GM12878 (cell line): Measurements from ENCODE around the gene MEF2D. TPM values are rescaled to one million over a fixed set of nuclear protein-coding genes. Genes with fewer than 3 reads are reported as not detected.

Experiments
- ATAC-seq: fragments of 200-7000 bp; cut with Tn5 transposase; 3 replicates; pipeline ENCODE4 v1.9.1; 2020; ENCODE audit warnings: mild to moderate bottlenecking, moderate library complexity
- BruUV-seq: library from RNA; stranded (reverse); fragments of 400-500 nt; replicated peaks from 2 replicates; lab custom pipeline; 2021; lab: Mats Ljungman, UMichigan
- CTCF ChIA-PET: fragments of 300-600 bp; sonication (Branson Sonifier 250); formaldehyde crosslinking; extraction: SDS; loops from one replicate; lab custom pipeline; 2021; ENCODE audit warnings: inconsistent platforms; lab: Yijun Ruan, JAX
- POLR2A ChIA-PET: fragments of 350-600 bp; formaldehyde crosslinking; extraction: SDS; loops from one replicate; lab custom pipeline; 2021; ENCODE audit warnings: inconsistent platforms; lab: Charles Lee
- RAD21 ChIA-PET: fragments of 300-600 bp; sonication (Branson Sonifier 250); formaldehyde crosslinking; loops from one replicate; lab custom pipeline; 2023; ENCODE audit warnings: antibody characterized with exemption; ENCODE audit not compliant: unreplicated experiment; lab: Charles Lee
- SMC1A ChIA-PET: fragments of 300-600 bp; sonication (Branson Sonifier 250); formaldehyde crosslinking; loops from one replicate; lab custom pipeline; 2023; ENCODE audit not compliant: unreplicated experiment, uncharacterized antibody; lab: Charles Lee
- DNase-seq: peaks from one replicate; pipeline ENCODE4 v3.0.0-alpha.2; 2011; ENCODE audit warnings: low read depth, low spot score
- FAIRE-seq: peaks from 3 replicates; lab custom pipeline; 2011; peaks lifted over from hg19 to GRCh38; lab: Jason Lieb, UNC
- H2AFZ ChIP-seq: 2 replicates; pipeline ENCODE4 v1.6.0; 2011; ENCODE audit warnings: low read depth, low read length, control low read depth; ENCODE audit not compliant: control insufficient read depth
- H3K27ac ChIP-seq: 2 replicates; pipeline ENCODE4 v1.5.1; 2011; ENCODE audit warnings: control low read depth; ENCODE audit not compliant: control insufficient read depth, insufficient read depth
- H3K27me3 ChIP-seq, 2 experiments: replicated peaks in 1 of 2; 2 replicates each; pipeline versions ENCODE4 v1.6.0 to v1.6.1; 2011; ENCODE audit warnings: low read length in 1 of 2; ENCODE audit not compliant: control insufficient read depth in 2 of 2, insufficient read depth in 2 of 2
- H3K36me3 ChIP-seq, 2 experiments: 2 replicates each; pipeline ENCODE4 v1.5.1; 2011; ENCODE audit warnings: low read length in 1 of 2; ENCODE audit not compliant: control insufficient read depth in 2 of 2, insufficient read depth in 2 of 2
- H3K4me1 ChIP-seq: 2 replicates; pipeline ENCODE4 v1.6.1; 2011; ENCODE audit warnings: mild to moderate bottlenecking, low read length, moderate library complexity, mixed read lengths; ENCODE audit not compliant: control insufficient read depth, insufficient read depth
- H3K4me2 ChIP-seq: 2 replicates; pipeline ENCODE4 v1.6.0; 2011; ENCODE audit warnings: control low read depth; ENCODE audit not compliant: control insufficient read depth, insufficient read depth
- H3K4me3 ChIP-seq: fragments of 200-600 bp; sonication (generic); 2 replicates; pipeline ENCODE4 v1.5.1; 2016
- H3K79me2 ChIP-seq: 2 replicates; pipeline ENCODE4 v1.6.0; 2011; ENCODE audit warnings: low read length; ENCODE audit not compliant: control insufficient read depth, insufficient read depth
- H3K9ac ChIP-seq: 2 replicates; pipeline ENCODE4 v1.8.0; 2011; ENCODE audit warnings: low read length, control low read depth, mixed read lengths; ENCODE audit not compliant: control insufficient read depth, insufficient read depth
- H3K9me3 ChIP-seq: replicated peaks from 3 replicates; pipeline ENCODE4 v1.5.1; 2011; ENCODE audit warnings: mild to moderate bottlenecking, low read length; ENCODE audit not compliant: control insufficient read depth, insufficient read depth
- H4K20me1 ChIP-seq: 2 replicates; pipeline ENCODE4 v1.6.0; 2011; ENCODE audit not compliant: control insufficient read depth, insufficient read depth
- KAT2A ChIP-seq: conservative IDR thresholded peaks from 2 replicates; pipeline ENCODE4 v1.6.1; 2011; ENCODE audit warnings: low read depth, low read length; ENCODE audit not compliant: control insufficient read depth
- MYC ChIP-seq: IDR thresholded peaks from 2 replicates; pipeline ENCODE4 v1.6.1; 2011; ENCODE audit warnings: mild to moderate bottlenecking, low read length, moderate library complexity, inconsistent platforms; ENCODE audit not compliant: insufficient read depth, insufficient replicate concordance, insufficient read length, severe bottlenecking
- POLR2AphosphoS2 ChIP-seq: IDR thresholded peaks from 2 replicates; pipeline ENCODE4 v1.6.1; 2011; ENCODE audit warnings: low read depth, mild to moderate bottlenecking, low read length, improper control_type of control experiment, moderate library complexity
- SUZ12 ChIP-seq: fragments of 200-600 bp; sonication (generic); IDR thresholded peaks from one replicate; pipeline ENCODE4 v1.6.1; 2018; ENCODE audit warnings: antibody characterized with exemption, mild to moderate bottlenecking; ENCODE audit not compliant: unreplicated experiment
- in situ Hi-C: fragments of 300-500 bp; cut with MboI; formaldehyde crosslinking; loops from 9 replicates; pipeline ENCODE4 v1.14.3; 2018; ENCODE audit warnings: mixed read lengths
- intact Hi-C: fragments of 100-400 bp; cut with micrococcal nuclease; formaldehyde crosslinking; loops from one replicate; pipeline ENCODE4 v1.14.2; 2022; ENCODE audit not compliant: unreplicated experiment
- polyA plus RNA-seq, 11 experiments: library from polyadenylated mRNA; depleted of rRNA in 4 of 11; unstranded in 6 of 11; stranded (reverse) in 5 of 11; fragments of >200 nt; fragmentation: Nextera tagmentation in 4 of 11; fragmentation: Illumina TruSeq in 1 of 11; extraction: Ambion mirVana in 4 of 11; extraction: Trizol in 1 of 11; gene quantifications; 1 replicate in 1 of 11; 2 replicates in 10 of 11; pipeline versions ENCODE4 v1.2.1 to v1.2.3, GENCODE V29; 2011 to 2016; ENCODE audit warnings: inconsistent platforms in 2 of 11, missing spikeins in 2 of 11, low read depth in 1 of 11
- total RNA-seq, 4 experiments: library from RNA; depleted of rRNA in 3 of 4; stranded (reverse); fragments of >200 nt in 3 of 4; fragmentation: Illumina TruSeq in 1 of 4; extraction: Trizol in 1 of 4; gene quantifications; 2 replicates each; pipeline versions ENCODE4 v1.2.1 to v1.2.3, GENCODE V29; 2013 to 2021
- TF ChIP-seq, protein P1 (sequence below): fragments of 450-650 bp; formaldehyde crosslinking; IDR thresholded peaks from 2 replicates; pipeline ENCODE4 v1.4.0; 2020; ENCODE audit warnings: mild to moderate bottlenecking, moderate library complexity

MEF2D gene
- total and polyA plus RNA-seq, 10 of the 15 experiments (the other 5 are each of a cell fraction or from before 2014, with no cell fraction given) = 0.61 to 53.0 (median 15.2) TPM

GRCh38 chr1:156493742-156494141 lies 6.8 kb downstream of the MEF2D start:
- intact Hi-C loops = no loop called here
- Histone ChIP-seq H3K36me3 (peaks cover 2 to 7% of the 10 kb centered on the region in 2 experiments; a peak in 2 of 4 replicates), H3K4me2 (peak overlapping the region; percentile 82), H3K9ac (peak overlapping the region; percentile 79; the same call in 1 of the 2 replicates), H3K4me1 (peaks cover 83% of the 10 kb centered on the region), H3K79me2 (peaks cover 100% of the 10 kb centered on the region), H3K4me3 (peak overlapping the region; percentile 48), H2AFZ (no peak overlapping the region), H3K9me3 (no peaks in the 10 kb centered on the region), H3K27ac (peak overlapping the region; percentile 96), H3K27me3 (no peaks in the 10 kb centered on the region), H4K20me1 (no peaks in the 10 kb centered on the region)
- no peak for ATAC-seq
- RAD21 ChIA-PET = interaction anchor here (5.6 to 13.6 kb wide), 3 partner anchors 9 to 15 kb away, joined by 55 to 323 read pairs (median 80); partner anchors contain the start of gene MEF2D
- DNase-seq = no peak
- SMC1A ChIA-PET = interaction anchor here (0.9 to 21.2 kb wide), 3 partner anchors 9 to 103 kb away, joined by 4 to 460 read pairs (median 56); partner anchors contain the start of gene MEF2D
- CTCF ChIA-PET = interaction anchor here (1.0 to 8.0 kb wide), 4 partner anchors 7 to 114 kb away, joined by 3 to 175 read pairs (median 37); partner anchors contain the start of gene MEF2D
- FAIRE-seq = no peak
- TF ChIP-seq, protein P1, sequence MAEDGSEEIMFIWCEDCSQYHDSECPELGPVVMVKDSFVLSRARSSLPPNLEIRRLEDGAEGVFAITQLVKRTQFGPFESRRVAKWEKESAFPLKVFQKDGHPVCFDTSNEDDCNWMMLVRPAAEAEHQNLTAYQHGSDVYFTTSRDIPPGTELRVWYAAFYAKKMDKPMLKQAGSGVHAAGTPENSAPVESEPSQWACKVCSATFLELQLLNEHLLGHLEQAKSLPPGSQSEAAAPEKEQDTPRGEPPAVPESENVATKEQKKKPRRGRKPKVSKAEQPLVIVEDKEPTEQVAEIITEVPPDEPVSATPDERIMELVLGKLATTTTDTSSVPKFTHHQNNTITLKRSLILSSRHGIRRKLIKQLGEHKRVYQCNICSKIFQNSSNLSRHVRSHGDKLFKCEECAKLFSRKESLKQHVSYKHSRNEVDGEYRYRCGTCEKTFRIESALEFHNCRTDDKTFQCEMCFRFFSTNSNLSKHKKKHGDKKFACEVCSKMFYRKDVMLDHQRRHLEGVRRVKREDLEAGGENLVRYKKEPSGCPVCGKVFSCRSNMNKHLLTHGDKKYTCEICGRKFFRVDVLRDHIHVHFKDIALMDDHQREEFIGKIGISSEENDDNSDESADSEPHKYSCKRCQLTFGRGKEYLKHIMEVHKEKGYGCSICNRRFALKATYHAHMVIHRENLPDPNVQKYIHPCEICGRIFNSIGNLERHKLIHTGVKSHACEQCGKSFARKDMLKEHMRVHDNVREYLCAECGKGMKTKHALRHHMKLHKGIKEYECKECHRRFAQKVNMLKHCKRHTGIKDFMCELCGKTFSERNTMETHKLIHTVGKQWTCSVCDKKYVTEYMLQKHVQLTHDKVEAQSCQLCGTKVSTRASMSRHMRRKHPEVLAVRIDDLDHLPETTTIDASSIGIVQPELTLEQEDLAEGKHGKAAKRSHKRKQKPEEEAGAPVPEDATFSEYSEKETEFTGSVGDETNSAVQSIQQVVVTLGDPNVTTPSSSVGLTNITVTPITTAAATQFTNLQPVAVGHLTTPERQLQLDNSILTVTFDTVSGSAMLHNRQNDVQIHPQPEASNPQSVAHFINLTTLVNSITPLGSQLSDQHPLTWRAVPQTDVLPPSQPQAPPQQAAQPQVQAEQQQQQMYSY (CRISPR knock-in tag) = no peak
- TF ChIP-seq POLR2AphosphoS2 = no peak
- TF ChIP-seq SUZ12 = no peak
- TF ChIP-seq KAT2A = no peak
- TF ChIP-seq MYC = no peak
- BruUV-seq = no TSS peak
- in situ Hi-C loops = no loop called here
- POLR2A ChIA-PET = interaction anchor here (0.9 to 23.9 kb wide), 3 partner anchors 10 to 31 kb away, joined by 3 to 630 read pairs (median 4); partner anchors contain the start of gene MEF2D
